ENCODE results near the gene RALGAPA2.

DNA sequence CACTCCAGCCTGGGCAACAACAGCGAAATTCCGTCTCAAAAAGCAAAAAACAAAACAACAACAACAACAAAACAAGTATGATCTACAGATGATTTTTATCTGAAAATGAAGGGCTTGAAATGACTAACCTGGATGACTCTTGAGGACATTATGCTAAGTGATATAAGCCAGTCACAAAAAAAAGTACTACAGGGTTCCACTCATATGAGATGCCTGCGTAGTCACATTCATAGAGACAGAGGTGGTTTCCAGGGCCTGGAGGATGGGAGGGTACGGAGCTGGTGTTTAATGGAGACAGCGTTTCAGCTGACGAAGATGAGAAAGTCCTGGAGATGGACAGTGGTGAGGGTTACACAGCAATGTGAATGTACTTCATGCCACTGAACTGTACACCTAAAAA, 352.8 kb downstream of the RALGAPA2 start:
- TF ChIP-seq, protein P1, sequence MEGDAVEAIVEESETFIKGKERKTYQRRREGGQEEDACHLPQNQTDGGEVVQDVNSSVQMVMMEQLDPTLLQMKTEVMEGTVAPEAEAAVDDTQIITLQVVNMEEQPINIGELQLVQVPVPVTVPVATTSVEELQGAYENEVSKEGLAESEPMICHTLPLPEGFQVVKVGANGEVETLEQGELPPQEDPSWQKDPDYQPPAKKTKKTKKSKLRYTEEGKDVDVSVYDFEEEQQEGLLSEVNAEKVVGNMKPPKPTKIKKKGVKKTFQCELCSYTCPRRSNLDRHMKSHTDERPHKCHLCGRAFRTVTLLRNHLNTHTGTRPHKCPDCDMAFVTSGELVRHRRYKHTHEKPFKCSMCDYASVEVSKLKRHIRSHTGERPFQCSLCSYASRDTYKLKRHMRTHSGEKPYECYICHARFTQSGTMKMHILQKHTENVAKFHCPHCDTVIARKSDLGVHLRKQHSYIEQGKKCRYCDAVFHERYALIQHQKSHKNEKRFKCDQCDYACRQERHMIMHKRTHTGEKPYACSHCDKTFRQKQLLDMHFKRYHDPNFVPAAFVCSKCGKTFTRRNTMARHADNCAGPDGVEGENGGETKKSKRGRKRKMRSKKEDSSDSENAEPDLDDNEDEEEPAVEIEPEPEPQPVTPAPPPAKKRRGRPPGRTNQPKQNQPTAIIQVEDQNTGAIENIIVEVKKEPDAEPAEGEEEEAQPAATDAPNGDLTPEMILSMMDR (IDR thresholded peaks at IDR 0.05), result no peak
- no peak for TF ChIP-seq POLR2A (IDR thresholded peaks at IDR 0.05)

Data from body of pancreas (tissue), 4 donors.